ENCODE data around the gene VAV2.

VAV2 gene

DNA sequence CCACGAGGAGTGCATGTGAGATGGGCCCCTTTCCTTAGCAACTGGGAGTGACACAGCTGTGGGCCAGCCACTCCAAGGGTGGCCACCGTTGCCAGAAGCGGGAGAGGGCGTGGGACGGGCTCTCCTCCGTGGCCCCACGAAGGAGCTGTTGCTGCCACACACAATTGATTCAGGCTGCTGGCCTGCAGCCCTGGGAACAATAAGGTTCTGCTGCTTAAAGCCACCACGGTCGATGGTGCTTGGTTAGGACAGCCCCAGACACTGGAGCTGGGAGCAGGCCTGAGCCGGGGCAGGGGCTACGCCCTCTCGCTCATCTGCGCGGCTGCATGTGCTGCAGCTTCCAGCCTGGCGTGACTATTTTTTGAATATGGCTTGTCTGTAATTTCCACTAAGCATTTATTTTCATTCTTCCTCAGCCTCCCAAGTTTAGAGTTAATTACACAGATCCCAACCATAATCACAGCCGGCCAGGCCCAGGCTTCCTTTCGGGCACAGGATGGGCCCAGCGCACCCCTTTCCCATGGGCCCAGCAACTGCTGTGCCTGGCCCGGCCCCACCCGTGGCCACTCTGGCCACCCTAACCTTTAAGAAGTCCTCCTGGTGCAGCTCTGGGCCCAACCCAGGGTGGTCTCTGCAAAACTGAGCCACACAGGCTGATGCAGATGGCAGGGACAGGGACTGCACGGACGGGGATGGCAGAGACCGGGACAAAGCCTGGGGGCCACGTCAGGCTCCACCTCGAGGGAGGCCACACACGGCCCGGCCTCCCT lies 49.7 kb downstream of the VAV2 start:
- no peak overlapping the region for H3K4me3 Mint-ChIP-seq
- H3K4me1 Mint-ChIP-seq (ENCODE audit: low read depth) = peaks cover 5% of the 10 kb centered on the region
- H3K27ac Mint-ChIP-seq = no peak overlapping the region
- H3K36me3 Mint-ChIP-seq (ENCODE audit: low read depth) = no peaks in the 10 kb centered on the region
- H3K27me3 Mint-ChIP-seq = no peaks in the 10 kb centered on the region
- H3K9me3 Mint-ChIP-seq = no peaks in the 10 kb centered on the region

DNA sequence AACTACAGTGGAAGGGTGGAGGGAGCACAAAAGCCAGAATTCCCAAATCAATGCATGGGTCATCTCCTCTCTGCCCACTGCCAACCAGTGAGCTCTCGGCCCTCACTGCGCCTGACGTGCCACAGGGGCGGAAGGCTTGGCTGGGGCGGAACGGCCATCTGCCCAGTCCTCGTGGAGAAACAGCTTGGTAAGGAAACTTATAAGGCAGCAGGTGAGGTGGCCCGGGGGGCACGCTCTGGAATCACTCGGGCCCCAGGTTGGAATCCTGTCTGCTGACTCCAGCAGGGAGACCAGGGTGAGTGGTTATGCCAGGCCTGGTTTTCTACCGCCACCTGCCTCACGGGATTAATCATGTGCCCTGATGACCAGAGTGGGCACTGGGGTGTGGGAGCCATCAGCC lies 52.3 kb downstream of the VAV2 start:
- no peaks in the 10 kb centered on the region for H3K4me1 Mint-ChIP-seq (ENCODE audit: low read depth)

DNA sequence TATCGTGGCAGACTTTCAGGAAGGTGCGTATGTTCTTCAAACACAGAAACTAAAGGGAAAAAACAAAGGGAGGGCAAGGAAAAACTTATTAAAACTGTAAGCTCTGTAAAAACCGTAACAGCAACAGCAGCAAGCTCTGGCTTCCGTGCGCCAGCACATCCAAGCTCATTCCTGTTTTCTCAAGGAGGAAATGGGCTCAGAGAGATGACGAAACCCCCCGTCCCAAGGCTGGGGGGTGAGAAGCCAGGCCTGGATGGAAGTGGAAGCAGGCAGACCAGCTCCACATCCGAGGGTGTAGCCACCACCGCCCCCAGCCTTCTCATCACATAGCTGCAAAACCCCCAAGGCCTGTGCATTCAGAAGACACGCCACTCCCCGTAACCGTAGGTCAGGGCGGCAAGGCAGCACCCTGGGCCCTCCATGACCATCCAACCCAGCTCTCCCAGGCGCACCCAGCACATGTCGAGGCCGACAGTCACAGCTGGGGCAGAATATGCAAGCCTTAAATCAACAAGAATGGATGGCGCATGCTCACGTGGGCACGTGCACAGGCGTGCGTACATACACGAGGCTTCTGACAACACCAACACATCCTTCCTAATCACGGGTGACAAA lies 52.8 kb downstream of the VAV2 start:
- Mint-ChIP-seq H3K27me3 (no peaks in the 10 kb centered on the region), H3K36me3 (ENCODE audit: low read depth) (no peaks in the 10 kb centered on the region), H3K4me1 (ENCODE audit: low read depth) (no peaks in the 10 kb centered on the region), H3K9me3 (no peaks in the 10 kb centered on the region), H3K27ac (no peak overlapping the region), H3K4me3 (no peak overlapping the region)

More for the DNA sequence above, 52.3 kb downstream of the VAV2 start:
- no peaks in the 10 kb centered on the region for H3K27me3 Mint-ChIP-seq
- no peak overlapping the region for H3K27ac Mint-ChIP-seq
- H3K36me3 Mint-ChIP-seq (ENCODE audit: low read depth) = no peaks in the 10 kb centered on the region
- H3K4me3 Mint-ChIP-seq = no peak overlapping the region
- no peaks in the 10 kb centered on the region for H3K9me3 Mint-ChIP-seq

DNA sequence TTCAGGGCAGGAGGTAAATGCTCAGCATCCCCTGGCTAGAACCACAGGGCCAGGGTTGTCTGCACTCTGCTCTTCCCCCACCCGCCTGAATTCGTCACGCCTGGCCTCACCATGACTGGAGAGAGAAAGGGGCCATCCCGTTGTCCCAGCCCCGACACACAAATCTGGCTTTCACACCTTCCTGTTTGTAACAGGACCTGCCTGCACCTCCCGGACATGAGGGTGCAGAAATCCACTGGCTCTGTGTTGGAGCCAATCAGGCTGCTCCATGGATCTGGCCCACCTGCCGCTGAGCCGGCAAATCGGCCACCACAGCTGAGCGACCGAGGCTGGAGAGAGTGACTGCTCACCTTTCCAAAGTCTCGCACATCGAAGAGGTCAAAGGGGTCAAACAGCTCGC lies 53.4 kb downstream of the VAV2 start:
- Mint-ChIP-seq H3K36me3 (ENCODE audit: low read depth) (no peaks in the 10 kb centered on the region), H3K27ac (no peak overlapping the region), H3K4me3 (no peak overlapping the region), H3K4me1 (ENCODE audit: low read depth) (no peaks in the 10 kb centered on the region), H3K27me3 (no peaks in the 10 kb centered on the region), H3K9me3 (no peaks in the 10 kb centered on the region)

DNA sequence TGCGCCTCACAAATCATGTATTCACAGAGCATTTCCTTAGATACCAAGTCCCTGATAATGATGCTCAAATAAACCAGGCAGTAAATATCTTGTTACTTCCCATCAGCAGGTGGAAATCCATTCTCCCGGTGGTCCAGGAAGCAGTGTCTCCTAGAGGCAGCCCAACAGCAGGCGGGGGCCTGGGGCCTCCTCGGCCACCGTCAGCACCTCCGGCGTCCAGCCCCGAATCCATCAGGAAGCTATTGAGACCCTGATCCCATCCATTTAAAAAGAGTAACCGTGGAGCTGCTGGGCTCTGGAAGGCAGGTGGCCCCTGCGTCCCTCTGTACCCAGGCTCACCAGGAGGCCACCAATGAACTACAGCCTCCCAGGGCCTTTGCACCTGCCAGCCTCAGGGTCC lies 54.0 kb downstream of the VAV2 start:
- Mint-ChIP-seq H3K9me3 (no peaks in the 10 kb centered on the region), H3K4me1 (ENCODE audit: low read depth) (no peaks in the 10 kb centered on the region), H3K27ac (no peak overlapping the region), H3K36me3 (ENCODE audit: low read depth) (no peaks in the 10 kb centered on the region), H3K4me3 (no peak overlapping the region), H3K27me3 (no peaks in the 10 kb centered on the region)

GRCh38 chr9:133937120-133937519 lies 55.0 kb downstream of the VAV2 start:
- H3K27me3 Mint-ChIP-seq = no peaks in the 10 kb centered on the region
- no peaks in the 10 kb centered on the region for H3K4me1 Mint-ChIP-seq (ENCODE audit: low read depth)
- no peak overlapping the region for H3K27ac Mint-ChIP-seq
- no peaks in the 10 kb centered on the region for H3K36me3 Mint-ChIP-seq (ENCODE audit: low read depth)
- H3K4me3 Mint-ChIP-seq = no peak overlapping the region
- no peaks in the 10 kb centered on the region for H3K9me3 Mint-ChIP-seq

- Mint-ChIP-seq H3K4me3 (no peak overlapping the region), H3K9me3 (no peaks in the 10 kb centered on the region), H3K36me3 (ENCODE audit: low read depth) (no peaks in the 10 kb centered on the region), H3K27me3 (no peaks in the 10 kb centered on the region), H3K4me1 (ENCODE audit: low read depth) (no peaks in the 10 kb centered on the region), H3K27ac (no peak overlapping the region)
Measured at GRCh38 chr9:133935328-133936005, 56.7 kb downstream of the VAV2 start.

GRCh38 chr9:133934482-133935232 lies 57.5 kb downstream of the VAV2 start:
- Mint-ChIP-seq H3K36me3 (ENCODE audit: low read depth) (no peaks in the 10 kb centered on the region), H3K27me3 (no peaks in the 10 kb centered on the region), H3K4me1 (ENCODE audit: low read depth) (no peaks in the 10 kb centered on the region), H3K27ac (no peak overlapping the region), H3K4me3 (no peak overlapping the region), H3K9me3 (no peaks in the 10 kb centered on the region)

GRCh38 chr9:133933426-133934026 lies 58.6 kb downstream of the VAV2 start:
- no peak overlapping the region for H3K27ac Mint-ChIP-seq
- no peaks in the 10 kb centered on the region for H3K36me3 Mint-ChIP-seq (ENCODE audit: low read depth)
- H3K4me1 Mint-ChIP-seq (ENCODE audit: low read depth) = no peaks in the 10 kb centered on the region
- no peak overlapping the region for H3K4me3 Mint-ChIP-seq
- no peaks in the 10 kb centered on the region for H3K9me3 Mint-ChIP-seq
- no peaks in the 10 kb centered on the region for H3K27me3 Mint-ChIP-seq

DNA sequence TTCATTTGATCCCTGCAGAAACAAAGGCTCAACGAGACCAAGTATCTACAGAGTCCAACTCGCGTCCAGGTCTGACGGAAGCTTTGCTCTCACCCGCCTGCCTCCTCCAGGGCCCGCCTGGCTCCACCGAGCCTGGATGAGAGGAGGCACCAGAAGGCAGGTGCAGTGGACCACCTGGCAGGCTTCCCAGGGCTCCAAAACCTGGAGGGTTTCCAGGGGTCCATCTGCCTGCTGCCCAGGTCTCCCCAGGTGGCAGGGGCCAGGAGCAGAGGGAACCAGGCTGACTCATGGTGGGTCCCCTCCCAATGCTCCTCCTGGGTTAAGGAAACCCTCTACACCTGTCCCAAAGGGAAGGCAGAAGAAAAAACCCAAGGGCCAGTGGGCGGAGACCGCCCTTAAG lies 59.5 kb downstream of the VAV2 start:
- H3K27ac Mint-ChIP-seq = no peak overlapping the region
- H3K9me3 Mint-ChIP-seq = no peaks in the 10 kb centered on the region
- no peaks in the 10 kb centered on the region for H3K27me3 Mint-ChIP-seq
- H3K36me3 Mint-ChIP-seq (ENCODE audit: low read depth) = no peaks in the 10 kb centered on the region
- H3K4me3 Mint-ChIP-seq = no peak overlapping the region
- H3K4me1 Mint-ChIP-seq (ENCODE audit: low read depth) = no peaks in the 10 kb centered on the region

GRCh38 chr9:133932181-133932580 lies 59.9 kb downstream of the VAV2 start:
- Mint-ChIP-seq H3K4me1 (ENCODE audit: low read depth) (no peaks in the 10 kb centered on the region), H3K36me3 (ENCODE audit: low read depth) (no peaks in the 10 kb centered on the region), H3K4me3 (no peak overlapping the region), H3K27ac (no peak overlapping the region), H3K9me3 (no peaks in the 10 kb centered on the region), H3K27me3 (no peaks in the 10 kb centered on the region)

DNA sequence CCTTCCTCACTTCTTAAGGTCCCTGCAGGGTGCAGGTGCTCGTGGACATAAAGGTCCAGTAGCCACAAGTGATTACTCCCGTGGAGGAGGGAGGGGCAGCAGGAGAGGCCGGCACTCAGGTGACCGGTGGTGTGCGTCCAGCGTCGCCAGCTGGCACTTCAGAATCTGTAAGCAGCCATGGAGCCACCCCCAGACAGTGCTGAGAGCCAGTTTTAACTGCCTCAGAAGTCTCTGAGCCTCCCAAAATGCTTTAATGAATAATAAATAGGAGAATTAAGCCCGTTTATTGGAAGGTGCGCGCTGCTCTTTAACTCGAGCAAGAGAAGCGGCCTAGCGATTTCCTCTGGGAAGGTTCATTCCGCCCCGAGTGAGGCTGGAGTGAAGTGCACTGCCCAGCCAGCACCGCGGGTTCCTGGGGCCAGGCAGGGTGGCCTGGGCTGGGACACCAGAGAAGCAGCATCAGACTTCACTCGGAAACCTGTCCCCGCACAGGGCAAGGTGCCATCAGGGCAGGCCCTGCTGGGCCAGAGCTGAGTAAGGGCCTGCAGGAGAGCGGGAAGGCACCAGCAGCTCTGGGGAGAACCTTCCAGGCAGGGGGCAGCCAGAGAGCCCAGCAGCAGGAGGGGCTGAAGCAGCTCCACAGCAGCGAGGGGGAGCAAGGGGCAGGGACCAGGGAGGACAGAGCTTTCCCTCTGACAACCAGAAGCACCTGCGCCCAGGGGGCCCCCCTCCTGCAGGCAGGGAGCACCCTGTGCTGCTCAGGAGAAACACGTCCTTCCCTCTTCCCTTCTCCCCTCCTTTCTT lies 61.2 kb downstream of the VAV2 start:
- H3K27ac Mint-ChIP-seq = no peak overlapping the region
- H3K36me3 Mint-ChIP-seq (ENCODE audit: low read depth) = no peaks in the 10 kb centered on the region
- no peaks in the 10 kb centered on the region for H3K9me3 Mint-ChIP-seq
- no peaks in the 10 kb centered on the region for H3K4me1 Mint-ChIP-seq (ENCODE audit: low read depth)
- no peaks in the 10 kb centered on the region for H3K27me3 Mint-ChIP-seq
- no peak overlapping the region for H3K4me3 Mint-ChIP-seq

- Mint-ChIP-seq H3K36me3 (ENCODE audit: low read depth) (no peaks in the 10 kb centered on the region), H3K27ac (no peak overlapping the region), H3K4me1 (ENCODE audit: low read depth) (no peaks in the 10 kb centered on the region)
Measured at GRCh38 chr9:133930046-133930681, 62.0 kb downstream of the VAV2 start.

DNA sequence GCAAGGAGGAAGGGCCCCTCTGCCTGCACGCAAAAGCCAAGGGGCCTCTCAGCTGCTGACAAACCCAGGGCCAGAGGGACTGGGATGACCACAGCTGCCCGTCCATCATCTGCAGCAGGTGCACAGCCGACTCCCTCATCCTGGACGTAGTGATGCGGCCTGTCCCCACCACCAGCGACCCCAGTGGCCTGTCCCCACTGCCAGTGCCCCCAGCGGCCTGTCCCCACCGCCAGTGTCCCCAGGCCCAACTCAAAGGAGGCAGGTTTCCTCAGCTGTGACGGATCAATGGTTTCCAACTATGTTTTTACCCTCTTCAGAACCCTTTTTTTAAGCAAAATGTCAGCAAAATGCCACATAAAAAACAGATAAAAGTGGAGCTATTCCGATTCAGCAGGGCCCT lies 62.5 kb downstream of the VAV2 start:
- no peaks in the 10 kb centered on the region for H3K36me3 Mint-ChIP-seq (ENCODE audit: low read depth)
- no peaks in the 10 kb centered on the region for H3K27me3 Mint-ChIP-seq
- H3K4me3 Mint-ChIP-seq = no peak overlapping the region
- no peak overlapping the region for H3K27ac Mint-ChIP-seq
- H3K4me1 Mint-ChIP-seq (ENCODE audit: low read depth) = no peaks in the 10 kb centered on the region
- no peaks in the 10 kb centered on the region for H3K9me3 Mint-ChIP-seq

More at GRCh38 chr9:133930046-133930681, 62.0 kb downstream of the VAV2 start:
- no peaks in the 10 kb centered on the region for H3K9me3 Mint-ChIP-seq
- H3K4me3 Mint-ChIP-seq = no peak overlapping the region
- H3K27me3 Mint-ChIP-seq = no peaks in the 10 kb centered on the region

Measured in stimulated activated naive CD8-positive, alpha-beta T cell treated with anti-CD3 and anti-CD28 coated beads, Interleukin-15, Interleukin-2, amounts not matched to agents 100 ng/mL and 50 ng/mL, for 24 hours (primary cell).